GOT3 (cell line): ENCODE data around the gene GNA12.

Experiments used
- DNase-seq: peaks from one replicate; lab custom pipeline; 2025; ENCODE audit warnings: mixed read lengths; lab: John Stamatoyannopoulos, UW

GNA12 gene, protein sequence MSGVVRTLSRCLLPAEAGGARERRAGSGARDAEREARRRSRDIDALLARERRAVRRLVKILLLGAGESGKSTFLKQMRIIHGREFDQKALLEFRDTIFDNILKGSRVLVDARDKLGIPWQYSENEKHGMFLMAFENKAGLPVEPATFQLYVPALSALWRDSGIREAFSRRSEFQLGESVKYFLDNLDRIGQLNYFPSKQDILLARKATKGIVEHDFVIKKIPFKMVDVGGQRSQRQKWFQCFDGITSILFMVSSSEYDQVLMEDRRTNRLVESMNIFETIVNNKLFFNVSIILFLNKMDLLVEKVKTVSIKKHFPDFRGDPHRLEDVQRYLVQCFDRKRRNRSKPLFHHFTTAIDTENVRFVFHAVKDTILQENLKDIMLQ

GRCh38 chr7:2844153-2845033, at the start of gene GNA12:
Gene GNA12 (minus strand): TSS chr7:2844308. CDS start chr7:2844161, 147 bp downstream.
- peak; percentile 99 for DNase-seq

DNA sequence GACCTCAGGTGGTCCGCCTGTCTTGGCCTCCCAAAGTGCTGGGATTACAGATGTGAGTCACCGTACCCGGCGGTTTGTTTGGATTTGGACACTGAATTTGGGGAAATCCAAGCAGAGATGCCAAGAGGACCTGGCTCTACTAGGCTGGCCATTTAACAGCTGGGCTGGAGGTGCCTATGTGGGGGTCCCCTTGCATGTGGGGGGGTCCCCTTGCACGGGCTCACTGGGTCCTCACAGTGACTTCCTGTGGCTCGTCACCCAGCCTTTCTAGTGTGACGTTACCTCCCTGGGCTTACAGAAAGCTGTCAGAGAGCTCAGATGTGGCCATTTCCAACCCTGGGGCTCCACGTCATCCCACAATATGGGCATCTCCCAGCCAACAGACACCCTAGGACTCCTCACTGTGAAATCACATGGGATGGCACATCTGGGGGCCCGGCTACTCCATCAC, 49.3 kb upstream of the GNA12 start:
- DNase-seq: no peak

DNA sequence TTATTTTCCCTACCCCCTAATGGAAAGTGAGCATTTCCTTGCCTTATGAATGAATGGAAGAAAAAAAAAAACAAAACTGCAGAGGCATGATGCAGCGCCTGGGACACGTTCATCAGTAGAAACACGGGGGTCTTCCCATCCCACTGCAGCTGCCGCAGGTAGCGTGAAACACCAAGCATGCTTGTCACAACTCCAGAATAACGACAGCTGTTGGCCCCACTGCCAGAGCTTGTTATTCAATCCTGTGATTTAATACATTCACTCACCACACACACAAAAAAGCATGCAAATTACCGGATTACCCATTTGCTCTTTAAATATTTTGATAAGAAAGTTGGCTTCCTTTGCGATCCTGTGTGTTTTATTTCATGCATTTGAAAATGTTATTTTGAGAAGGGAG, 48.4 kb upstream of the GNA12 start:
- no peak for DNase-seq

GRCh38 chr7:2887816-2888215, 43.7 kb upstream of the GNA12 start:
- DNase-seq: no peak

DNA sequence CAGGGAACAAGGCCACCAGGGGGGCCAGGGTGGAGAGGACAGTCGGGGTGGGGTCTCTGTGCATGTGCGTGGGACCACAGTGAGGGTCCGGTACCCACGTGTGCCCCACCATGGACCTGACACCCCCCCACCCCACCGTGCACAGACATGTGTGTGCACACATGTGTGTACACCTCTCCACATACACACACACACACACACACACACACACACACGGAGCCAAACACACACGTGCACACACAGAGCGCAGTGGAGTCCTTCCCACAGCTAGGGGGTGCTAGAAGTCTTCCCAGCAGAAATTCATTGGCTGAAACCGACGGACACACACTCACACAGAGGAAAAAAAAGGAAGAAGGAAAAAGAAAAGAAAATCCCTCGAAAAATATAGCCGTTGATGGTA, 42.8 kb upstream of the GNA12 start:
- DNase-seq: no peak

DNA sequence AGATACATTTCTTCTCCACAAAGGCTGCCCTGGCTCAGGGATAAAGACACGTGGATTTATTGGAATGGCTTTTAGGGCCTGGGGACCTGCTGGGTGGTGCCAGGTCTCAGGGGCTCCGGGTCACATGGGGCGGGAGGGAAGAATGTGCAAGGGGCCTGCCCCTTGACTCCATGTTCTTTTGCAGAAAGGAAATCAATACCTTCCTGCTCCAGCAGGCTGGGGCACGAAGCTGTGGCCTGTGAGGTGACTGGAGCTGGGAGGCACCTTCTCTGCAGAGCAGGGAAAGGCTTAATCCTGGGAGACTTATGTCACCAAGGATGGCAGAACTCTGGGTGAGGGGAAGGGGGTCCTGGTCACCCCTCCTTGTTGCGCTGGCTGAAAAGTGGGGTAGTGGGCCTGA, 42.3 kb upstream of the GNA12 start:
- DNase-seq: no peak

DNA sequence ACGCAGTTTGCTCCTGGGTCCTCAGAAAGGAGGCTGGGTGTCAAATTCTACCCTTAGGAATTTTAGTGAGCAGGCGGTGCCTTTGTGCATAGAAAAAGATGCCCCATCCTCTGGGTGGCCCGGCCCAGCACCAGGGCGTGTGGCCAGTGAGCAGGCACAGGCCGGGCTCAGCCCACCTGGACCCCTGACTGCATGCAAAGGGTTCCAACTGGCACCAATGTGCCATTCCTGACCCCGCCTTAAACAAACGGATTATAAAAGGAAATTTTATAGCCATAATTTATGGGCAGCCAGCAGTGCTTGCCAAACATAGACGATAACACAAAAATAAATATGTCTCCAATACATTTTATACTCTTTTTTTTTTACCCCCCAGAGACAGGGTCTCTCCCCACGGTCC, 40.1 kb upstream of the GNA12 start:
- no peak for DNase-seq

- DNase-seq: no peak
These were observed 39.0 kb upstream of the GNA12 start for GRCh38 chr7:2883101-2883500.

DNA sequence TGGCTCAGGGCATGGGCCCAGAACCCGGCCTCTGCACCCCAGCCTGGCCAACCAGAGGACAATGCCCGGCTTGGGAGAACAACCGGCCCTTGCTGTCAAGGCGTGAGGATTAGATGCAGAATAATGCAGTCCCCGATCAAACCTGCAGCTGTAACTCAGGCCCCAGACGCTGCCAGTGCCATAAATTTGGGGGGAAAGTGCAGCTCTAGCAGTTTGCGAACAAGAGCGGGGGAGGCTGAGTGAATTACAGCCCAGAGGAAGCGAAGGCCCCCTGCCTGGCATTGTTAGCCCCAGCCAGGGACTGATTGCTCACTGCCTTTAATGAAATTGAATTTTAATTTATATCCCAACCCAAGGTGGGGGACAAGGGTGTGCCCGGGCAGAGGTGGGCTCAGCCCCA, 38.0 kb upstream of the GNA12 start:
- no peak for DNase-seq

DNA sequence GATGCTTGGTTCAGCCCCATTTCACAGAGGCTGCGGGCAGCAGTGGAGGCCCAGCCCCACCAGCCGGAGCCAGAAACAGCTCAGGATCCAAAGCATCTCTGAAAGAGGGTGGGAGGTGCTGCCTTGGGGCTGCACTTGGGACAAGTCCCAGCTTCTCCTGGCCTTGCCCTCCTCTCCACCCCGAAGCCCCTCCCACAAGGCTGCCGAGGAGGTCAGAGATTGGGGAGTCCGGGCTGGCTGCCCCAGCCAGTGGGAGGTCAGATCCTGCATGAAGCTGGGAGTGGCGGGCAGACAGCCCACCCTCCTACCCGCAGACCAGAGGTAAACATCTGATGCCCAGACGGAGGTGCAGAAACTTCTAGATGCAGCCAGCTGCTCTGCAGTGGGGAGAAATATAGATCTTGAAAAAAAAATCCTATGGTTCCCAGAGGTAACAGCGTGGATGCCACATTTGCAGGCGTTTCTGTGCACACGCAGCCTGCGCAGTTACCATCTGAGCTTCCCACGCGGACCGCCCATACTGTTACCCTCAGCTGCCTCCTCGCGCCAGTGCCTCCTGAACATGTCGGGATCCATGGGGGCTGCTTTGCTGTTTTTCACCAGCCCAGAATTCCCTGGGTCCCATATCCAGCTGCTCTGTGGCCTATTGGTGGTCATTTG, 36.9 kb upstream of the GNA12 start:
- no peak for DNase-seq

DNA sequence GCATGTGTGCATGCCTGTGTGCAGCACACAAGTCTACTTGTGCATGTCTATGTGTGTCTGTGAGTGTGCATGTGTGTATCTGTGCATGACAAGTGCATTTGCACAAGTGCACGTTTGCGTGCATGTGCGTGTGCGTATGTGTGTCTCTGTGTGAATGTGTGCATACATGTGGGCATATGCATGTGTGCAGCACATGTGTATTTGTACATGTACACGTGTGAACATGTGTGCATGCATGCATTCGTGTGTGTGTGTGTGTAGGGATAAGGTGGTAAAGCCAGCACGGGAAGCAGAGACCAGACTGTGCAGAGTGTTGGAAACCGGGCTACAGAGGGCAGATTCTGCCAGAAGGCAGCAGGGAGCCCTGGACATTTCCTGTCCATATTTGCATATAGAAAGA, 35.9 kb upstream of the GNA12 start:
- no peak for DNase-seq

DNA sequence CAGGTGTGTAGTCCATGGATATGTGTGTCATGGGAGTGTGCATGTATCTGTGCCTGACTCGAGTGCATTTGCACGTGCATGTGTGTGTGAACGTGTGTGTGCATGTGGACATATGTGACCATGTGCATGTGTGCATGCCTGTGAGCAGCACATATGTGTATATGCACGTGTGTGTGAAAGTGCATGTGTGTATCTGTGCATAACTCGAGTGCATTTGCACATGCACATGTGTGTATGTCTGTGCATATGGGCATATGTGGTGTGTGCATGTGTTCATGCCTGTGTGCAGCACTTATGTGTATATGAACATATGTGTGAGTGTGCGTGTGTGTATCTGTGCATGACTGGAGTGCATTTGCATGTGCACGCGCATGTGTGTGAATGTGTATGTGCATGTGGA, 35.2 kb upstream of the GNA12 start:
- DNase-seq: no peak

GRCh38 chr7:2878306-2878705, 34.2 kb upstream of the GNA12 start:
- no peak for DNase-seq

DNA sequence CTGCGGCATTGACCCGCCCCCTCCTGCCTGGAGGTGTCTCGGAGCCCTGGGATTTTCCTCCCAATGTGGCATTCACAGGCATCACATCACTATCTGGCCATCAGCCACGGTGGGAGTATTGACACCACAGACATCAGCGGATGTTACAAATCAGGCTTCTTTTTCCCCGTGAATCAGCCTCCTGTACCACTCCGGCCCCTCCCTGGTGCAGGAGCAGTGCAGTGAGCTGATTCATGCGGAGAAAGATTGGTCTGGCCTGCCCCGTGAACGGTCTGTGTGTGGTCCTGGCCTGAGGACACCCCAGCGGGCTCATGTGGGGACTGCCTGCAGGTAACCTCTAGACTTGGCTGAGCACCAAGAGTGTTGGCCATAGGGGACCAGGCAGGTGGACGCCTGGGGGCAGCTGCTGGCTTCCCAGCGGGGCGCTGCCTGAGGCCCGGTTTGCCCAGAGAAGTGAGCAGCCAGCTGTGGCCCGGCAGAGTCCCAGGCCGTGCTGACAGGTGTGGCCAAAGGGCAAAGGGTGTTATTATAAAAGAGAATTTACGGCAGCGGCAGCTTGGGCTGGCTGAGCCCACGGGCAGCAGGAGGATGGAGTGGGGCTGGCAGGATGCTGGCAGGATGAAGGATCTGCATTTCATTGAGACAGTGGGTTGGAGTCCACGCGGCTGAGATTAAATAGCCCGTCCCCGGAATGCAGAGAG, 32.1 kb upstream of the GNA12 start:
- DNase-seq: no peak

- peak; percentile 48 for DNase-seq
These were observed 29.8 kb upstream of the GNA12 start for GRCh38 chr7:2873686-2874551.

DNA sequence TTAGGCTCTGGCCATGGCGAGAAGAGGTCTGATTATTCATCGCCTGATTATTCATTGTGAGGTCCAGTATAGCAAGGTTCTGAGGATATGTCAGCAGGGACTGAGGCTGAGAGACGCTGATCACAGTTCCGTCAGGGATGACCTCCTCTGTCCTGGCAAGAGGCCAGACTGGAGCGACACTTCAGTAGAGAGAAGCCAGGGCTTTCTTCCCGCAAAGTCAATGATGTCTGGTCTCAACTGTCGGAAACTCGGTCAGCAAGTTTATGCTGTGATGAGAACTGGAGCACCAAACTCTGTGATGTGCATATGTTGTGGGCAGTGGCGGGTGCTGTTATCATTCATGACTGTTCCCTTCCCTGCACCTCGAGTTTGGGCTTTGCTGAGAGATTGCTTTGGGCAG, 29.0 kb upstream of the GNA12 start:
- DNase-seq: no peak

GRCh38 chr7:2872296-2872874, 28.3 kb upstream of the GNA12 start:
- DNase-seq: no peak

- no peak for DNase-seq
These were observed 26.4 kb upstream of the GNA12 start for GRCh38 chr7:2870471-2870931.

DNA sequence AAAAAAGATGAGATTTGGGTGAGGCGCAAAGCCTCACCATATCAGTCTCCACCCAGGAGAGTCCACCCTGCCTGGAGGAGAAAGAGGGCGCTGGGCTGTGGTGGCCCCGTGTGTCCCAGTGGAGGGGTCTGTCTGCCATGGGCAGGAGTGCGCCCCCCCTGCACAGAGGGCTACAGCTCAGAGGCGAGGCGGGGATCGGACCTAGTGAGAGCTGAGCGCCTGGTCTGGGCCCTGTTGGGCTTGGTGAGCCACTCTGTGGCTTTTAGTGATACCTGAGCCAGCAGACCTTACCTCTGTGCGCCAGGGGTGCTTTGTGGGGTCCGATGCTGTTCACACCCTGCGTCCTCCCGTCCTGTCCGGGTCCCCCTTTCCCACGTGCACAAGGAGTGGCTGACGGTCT, 25.9 kb upstream of the GNA12 start:
- DNase-seq: no peak

GRCh38 chr7:2866601-2867000, 22.5 kb upstream of the GNA12 start:
- no peak for DNase-seq
